Naive thymus-derived CD4-positive, alpha-beta T cell (primary cell): ENCODE measurements around the gene SMARCC2. TPM values are rescaled to one million over a fixed set of nuclear protein-coding genes. Genes with fewer than 3 reads are reported as not detected.
A peak's percentile ranks its signal among the peaks of the same experiment; 100 is the strongest.
"Not testable (repeated sequence)": the region's sequence is repeated elsewhere in the genome, so short reads cannot be mapped to it uniquely, and the experiment has no call there.

Experiments
- ATAC-seq: fragments of 150-1000 bp; cut with Tn5 transposase; 2 replicates; pipeline ENCODE4 v1.10.0; 2021; ENCODE audit warnings: mild to moderate bottlenecking, moderate library complexity
- CTCF ChIA-PET: fragments of 350-600 bp; sonication (Branson Sonifier 250); formaldehyde crosslinking; loops from one replicate; lab custom pipeline; 2021; ENCODE audit warnings: antibody characterized with exemption; lab: Charles Lee
- POLR2A ChIA-PET: fragments of 350-600 bp; sonication (Branson Sonifier 250); formaldehyde crosslinking; loops from one replicate; lab custom pipeline; 2021; ENCODE audit warnings: antibody characterized with exemption, inconsistent platforms; lab: Charles Lee
- DNase-seq, 9 donors: peaks; one replicate each; pipeline versions ENCODE4 v3.0.0 to v3.0.0-alpha.2; 2020 to 2022; ENCODE audit warnings: mixed read lengths in 1 of 9
- H3K27ac ChIP-seq: one replicate; pipeline ENCODE4 v1.7.0; 2013; ENCODE audit warnings: mild to moderate bottlenecking, low read depth, low read length, moderate library complexity
- H3K27me3 ChIP-seq, 2 donors: one replicate each; pipeline ENCODE4 v1.7.0; 2013; ENCODE audit warnings: low read length in 2 of 2, mild to moderate bottlenecking in 2 of 2, moderate library complexity in 2 of 2; ENCODE audit not compliant: control insufficient read depth in 2 of 2, insufficient read depth in 2 of 2
- H3K36me3 ChIP-seq, 3 experiments: 1 replicate in 2 of 3; 2 replicates in 1 of 3; pipeline ENCODE4 v1.7.0; 2013; ENCODE audit warnings: low read length in 3 of 3, mild to moderate bottlenecking in 3 of 3, moderate library complexity in 1 of 3; ENCODE audit not compliant: insufficient read depth in 3 of 3, control insufficient read depth in 2 of 3
- H3K4me1 ChIP-seq, 2 donors: one replicate each; pipeline ENCODE4 v1.7.0; 2013; ENCODE audit warnings: low read length in 2 of 2, mild to moderate bottlenecking in 2 of 2, moderate library complexity in 1 of 2; ENCODE audit not compliant: control insufficient read depth in 2 of 2, insufficient read depth in 2 of 2
- H3K4me3 ChIP-seq: 2 replicates; pipeline ENCODE4 v1.7.0; 2013; ENCODE audit warnings: mild to moderate bottlenecking, low read length
- H3K9me3 ChIP-seq, 3 experiments: 1 replicate in 2 of 3; 2 replicates in 1 of 3; pipeline ENCODE4 v1.7.0; 2013; ENCODE audit warnings: low read length in 3 of 3; ENCODE audit not compliant: control insufficient read depth in 2 of 3
- H3K27ac Mint-ChIP-seq, 9 donors: one replicate each; pipeline ENCODE4 v1.8.0; 2020 to 2022; ENCODE audit warnings: mixed read lengths in 9 of 9, mild to moderate bottlenecking in 8 of 9, moderate library complexity in 5 of 9, inconsistent platforms in 2 of 9
- H3K27me3 Mint-ChIP-seq, 5 donors: one replicate each; pipeline ENCODE4 v1.8.0; 2021 to 2022; ENCODE audit warnings: mixed read lengths in 5 of 5, mild to moderate bottlenecking in 1 of 5
- H3K36me3 Mint-ChIP-seq, 5 donors: one replicate each; pipeline ENCODE4 v1.8.0; 2020 to 2022; ENCODE audit warnings: mixed read lengths in 5 of 5, mild to moderate bottlenecking in 3 of 5, inconsistent platforms in 1 of 5
- H3K4me1 Mint-ChIP-seq, 7 donors: one replicate each; pipeline ENCODE4 v1.8.0; 2020 to 2022; ENCODE audit warnings: mixed read lengths in 7 of 7, mild to moderate bottlenecking in 3 of 7, inconsistent platforms in 1 of 7
- H3K4me3 Mint-ChIP-seq, 10 donors: one replicate each; pipeline ENCODE4 v1.8.0; 2020 to 2022; ENCODE audit warnings: mild to moderate bottlenecking in 10 of 10, mixed read lengths in 10 of 10, moderate library complexity in 6 of 10, inconsistent platforms in 2 of 10
- H3K9me3 Mint-ChIP-seq, 11 donors: one replicate each; pipeline ENCODE4 v1.8.0; 2020 to 2022; ENCODE audit warnings: mixed read lengths in 11 of 11, mild to moderate bottlenecking in 4 of 11, inconsistent platforms in 1 of 11, moderate library complexity in 1 of 11
- intact Hi-C, 2 donors: fragments of 100-400 bp; cut with micrococcal nuclease; formaldehyde crosslinking; loops; one replicate each; pipeline ENCODE4 v1.15.1; 2023
- polyA plus RNA-seq, 2 donors: library from polyadenylated mRNA; unstranded; fragments of 300-500 nt; fragmentation: Illumina TruSeq; gene quantifications; one replicate each; pipeline ENCODE4 v1.2.3, GENCODE V29; 2021
- total RNA-seq, 6 experiments: library from RNA in 5 of 6; stranded (reverse) in 5 of 6; gene quantifications; 1 replicate in 5 of 6; 2 replicates in 1 of 6; pipeline ENCODE4 v1.2.3 and lab custom pipeline; 2021 to 2026

SMARCC2 gene
- total and polyA plus RNA-seq, 7 experiments from 2014 or later: 64.6 to 187 (median 131) TPM

GRCh38 chr12:56158029-56158925, 31.0 kb downstream of the SMARCC2 start, which contains the start of gene MYL6:
Gene MYL6 (plus strand): TSS chr12:56158359. CDS start chr12:56158402, 43 bp downstream.
- Mint-ChIP-seq H3K9me3 (no peaks in the 10 kb centered on the region), H3K27me3 (no peaks in the 10 kb centered on the region), H3K4me1 (peaks cover 31 to 59% (median 54%) of the 10 kb centered on the region in 7 donors), H3K27ac (peak within 1 kb of the TSS; percentile 88 to 99 (median 97)), H3K36me3 (peaks cover 0 to 42% (median 10%) of the 10 kb centered on the region in 5 donors), H3K4me3 (peak within 1 kb of the TSS; percentile 94 to 99 (median 96))
- H3K27ac ChIP-seq: peak within 1 kb of the TSS; percentile 98
- H3K4me1 ChIP-seq: peaks cover 24 to 26% of the 10 kb centered on the region in 2 donors
- H3K36me3 ChIP-seq: peaks cover 4 to 39% (median 20%) of the 10 kb centered on the region in 3 experiments
- intact Hi-C loops: loop anchor here (1.0 to 5.0 kb wide), 8 partner anchors 31 to 203 kb away; partner anchors contain the start of genes SMARCC2 (in 2 of the 2), ZC3H10 (in 2 of the 2), NABP2 (in 1 of the 2) and RAB5B (in 1 of the 2)
- peak; percentile 58 to 97 (median 89) for DNase-seq
- H3K27me3 ChIP-seq: no peaks in the 10 kb centered on the region
- H3K4me3 ChIP-seq: peak within 1 kb of the TSS; percentile 89
- POLR2A ChIA-PET: interaction anchor here (0.7 to 12.7 kb wide), 12 partner anchors 9 to 1267 kb away, joined by 3 to 161 read pairs (median 8); partner anchors contain the start of genes CNPY2, DGKA, ESYT1 and RNF41
- ATAC-seq: peak; percentile 91
- CTCF ChIA-PET: interaction anchor here (1.0 to 3.8 kb wide), 6 partner anchors 18 to 306 kb away, joined by 3 to 15 read pairs (median 6); partner anchors contain the start of genes ESYT1 and ZC3H10
- H3K9me3 ChIP-seq: no peaks in the 10 kb centered on the region

GRCh38 chr12:56157201-56158028, 31.9 kb downstream of the SMARCC2 start:
- H3K36me3 Mint-ChIP-seq: peaks cover 0 to 40% (median 10%) of the 10 kb centered on the region in 5 donors
- peaks cover 31 to 62% (median 57%) of the 10 kb centered on the region in 7 donors for H3K4me1 Mint-ChIP-seq
- ChIA-PET CTCF (interaction anchor here (1.8 to 3.8 kb wide), 2 partner anchors 32 to 38 kb away, joined by 5 to 15 read pairs; partner anchors contain the start of genes SMARCC2 and ZC3H10), POLR2A (interaction anchor here (0.6 to 12.7 kb wide), 9 partner anchors 10 to 406 kb away, joined by 3 to 161 read pairs (median 4); partner anchors contain the start of genes ESYT1, RPL41, SMARCC2 and ZC3H10)
- H3K27ac Mint-ChIP-seq: peak overlapping the region; percentile 88 to 99 (median 97)
- no peaks in the 10 kb centered on the region for H3K27me3 Mint-ChIP-seq
- H3K27ac ChIP-seq: peak overlapping the region; percentile 98
- H3K4me1 ChIP-seq: peaks cover 30 to 33% of the 10 kb centered on the region in 2 donors
- intact Hi-C loops: loop anchor here (1.0 to 5.0 kb wide), 9 partner anchors 19 to 203 kb away; partner anchors contain the start of genes SMARCC2 (in 2 of the 2), ZC3H10 (in 2 of the 2), NABP2 (in 1 of the 2) and RAB5B (in 1 of the 2)
- peak overlapping the region; percentile 83 for H3K4me3 ChIP-seq
- DNase-seq: peak; percentile 26 to 75 (median 67)
- no peaks in the 10 kb centered on the region for H3K9me3 Mint-ChIP-seq
- peaks cover 4 to 30% (median 14%) of the 10 kb centered on the region in 3 experiments for H3K36me3 ChIP-seq
- H3K4me3 Mint-ChIP-seq: peak overlapping the region; percentile 94 to 99 (median 96)
- H3K9me3 ChIP-seq: no peaks in the 10 kb centered on the region
- peak; percentile 49 for ATAC-seq
- H3K27me3 ChIP-seq: no peaks in the 10 kb centered on the region

GRCh38 chr12:56156464-56157200, 32.7 kb downstream of the SMARCC2 start:
- H3K27me3 Mint-ChIP-seq, H3K9me3 ChIP-seq, ATAC-seq, H3K27me3 ChIP-seq, H3K4me3 ChIP-seq, H3K9me3 Mint-ChIP-seq, DNase-seq: not testable (repeated sequence)
- Mint-ChIP-seq H3K4me3 (peak overlapping the region; percentile 94 to 99 (median 96)), H3K36me3 (peaks cover 0 to 40% (median 10%) of the 10 kb centered on the region in 5 donors), H3K27ac (peak overlapping the region; percentile 88 to 99 (median 97)), H3K4me1 (peaks cover 31 to 64% (median 56%) of the 10 kb centered on the region in 7 donors)
- intact Hi-C loops: loop anchor here in 1 of 2 donors (1.0 to 5.0 kb wide), 2 partner anchors 18 to 184 kb away; partner anchors contain the start of gene RAB5B
- H3K36me3 ChIP-seq: peaks cover 4 to 22% (median 9%) of the 10 kb centered on the region in 3 experiments
- H3K27ac ChIP-seq: peak overlapping the region; percentile 98
- CTCF ChIA-PET: interaction anchor here (0.6 to 1.8 kb wide), 3 partner anchors 27 to 38 kb away, joined by 3 to 7 read pairs (median 5); partner anchors contain the start of gene SMARCC2
- POLR2A ChIA-PET: interaction anchor here (0.6 to 12.7 kb wide), 5 partner anchors 19 to 407 kb away, joined by 3 to 161 read pairs (median 3); partner anchors contain the start of genes ESYT1 and ZC3H10
- peaks cover 32 to 39% of the 10 kb centered on the region in 2 donors for H3K4me1 ChIP-seq

- Mint-ChIP-seq H3K27ac (peak overlapping the region in 3 of 9 donors; percentile 10 to 65 (median 31)), H3K4me1 (peaks cover 31 to 64% (median 55%) of the 10 kb centered on the region in 7 donors), H3K36me3 (peaks cover 0 to 34% (median 6%) of the 10 kb centered on the region in 5 donors), H3K9me3 (no peaks in the 10 kb centered on the region), H3K27me3 (no peaks in the 10 kb centered on the region), H3K4me3 (peak overlapping the region in 9 of 10 donors; percentile 0 to 56 (median 41))
- Histone ChIP-seq H3K4me1 (peaks cover 35 to 36% of the 10 kb centered on the region in 2 donors), H3K27ac (no peak overlapping the region), H3K4me3 (no peak overlapping the region), H3K36me3 (peaks cover 0 to 9% (median 0%) of the 10 kb centered on the region in 3 experiments), H3K9me3 (no peaks in the 10 kb centered on the region), H3K27me3 (no peaks in the 10 kb centered on the region)
- ChIA-PET POLR2A (interaction anchor here (0.5 to 12.7 kb wide), 7 partner anchors 9 to 140 kb away, joined by 3 to 161 read pairs (median 4); partner anchors contain the start of genes ESYT1, PA2G4 and SMARCC2), CTCF (interaction anchor here (0.7 to 1.8 kb wide), 4 partner anchors 26 to 176 kb away, joined by 3 to 7 read pairs (median 4); partner anchors contain the start of genes SMARCC2 and ZC3H10)
- ATAC-seq: no peak
- intact Hi-C loops: loop anchor here in 1 of 2 donors (5.0 kb wide), 1 partner anchor 183 kb away; the partner anchor contains the start of gene RAB5B
- no peak for DNase-seq
Measured at GRCh38 chr12:56155256-56155845, 33.9 kb downstream of the SMARCC2 start.
